ENCODE measurements around the gene LGALS9.
"Not testable (repeated sequence)": the region's sequence is repeated elsewhere in the genome, so short reads cannot be mapped to it uniquely, and the experiment has no call there.

The LGALS9 gene

DNA sequence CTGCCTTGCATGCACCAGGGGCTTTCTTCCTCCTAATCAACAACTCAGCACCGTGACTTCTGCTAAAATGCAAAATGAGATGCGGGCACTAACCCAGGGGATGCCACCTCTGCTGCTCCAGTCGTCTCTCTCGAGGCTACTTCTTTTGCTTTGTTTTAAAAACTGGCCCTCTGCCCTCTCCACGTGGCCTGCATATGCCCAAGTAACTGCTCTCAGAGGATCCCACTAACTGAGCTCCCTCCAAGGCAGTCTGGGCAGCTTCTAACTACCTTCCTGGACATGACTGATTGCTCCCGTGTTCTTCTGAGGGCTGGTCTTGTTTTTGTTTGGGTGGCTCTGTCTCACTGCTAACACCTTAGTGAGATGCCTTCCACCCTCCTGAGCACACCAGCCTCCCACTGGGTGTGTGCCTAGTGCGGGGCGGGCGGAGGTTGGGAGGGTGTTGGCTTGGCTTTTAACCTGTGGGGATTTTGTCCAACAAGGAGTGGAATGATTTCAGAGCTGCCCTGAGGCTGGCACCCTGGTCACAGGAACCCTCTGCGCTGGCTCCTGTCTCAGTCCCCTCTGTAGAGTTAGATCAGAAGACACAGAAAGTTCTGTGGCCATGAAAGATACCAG, 8.9 kb upstream of the LGALS9 start:
- intact Hi-C loops (cut with DNase I): no loop called here
- no peak for DNase-seq

DNA sequence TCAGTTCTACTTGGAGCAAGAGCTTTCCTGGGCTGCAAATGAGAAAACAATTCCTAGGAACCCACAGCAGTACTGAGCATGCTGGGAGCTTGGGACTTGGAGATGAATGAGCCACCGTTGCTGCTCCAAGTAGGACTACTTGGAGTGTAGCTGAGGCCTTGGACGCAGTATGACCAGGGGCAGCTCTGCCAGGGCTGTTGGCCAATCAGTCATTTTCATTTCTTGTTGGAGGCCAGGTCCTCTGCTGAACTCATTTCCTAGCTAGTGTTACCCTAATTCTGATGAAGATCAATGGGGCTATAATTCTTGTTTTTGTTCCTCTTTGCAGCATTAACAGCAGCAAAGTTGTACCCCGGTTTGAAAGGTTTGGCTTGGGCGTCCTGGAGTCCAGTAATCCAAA, 8.0 kb upstream of the LGALS9 start:
- DNase-seq: peak in 15 of 42 donors; percentile 28 to 64 (median 44)
- intact Hi-C loops (cut with DNase I): no loop called here

DNA sequence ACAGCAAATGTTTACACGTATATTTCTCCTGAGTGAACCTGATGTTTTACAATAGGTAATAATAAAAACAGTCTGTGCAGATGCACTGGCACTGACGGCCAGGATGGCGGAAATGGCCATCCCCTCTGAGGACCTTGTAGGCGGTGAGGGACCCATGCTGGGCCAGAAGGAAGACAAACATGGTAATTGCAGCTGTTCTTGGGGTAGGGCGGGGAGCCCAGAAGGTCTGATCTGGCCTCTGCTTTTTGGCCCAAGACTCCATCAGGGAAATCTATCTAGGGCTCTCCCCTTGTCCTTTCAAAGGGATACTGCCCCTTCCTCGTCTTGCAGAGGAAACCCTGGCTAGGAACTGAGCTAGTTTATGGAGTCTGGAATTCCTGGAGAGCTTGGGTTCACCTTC, 7.4 kb upstream of the LGALS9 start:
- no peak for DNase-seq
- intact Hi-C loops (cut with DNase I): no loop called here

DNA sequence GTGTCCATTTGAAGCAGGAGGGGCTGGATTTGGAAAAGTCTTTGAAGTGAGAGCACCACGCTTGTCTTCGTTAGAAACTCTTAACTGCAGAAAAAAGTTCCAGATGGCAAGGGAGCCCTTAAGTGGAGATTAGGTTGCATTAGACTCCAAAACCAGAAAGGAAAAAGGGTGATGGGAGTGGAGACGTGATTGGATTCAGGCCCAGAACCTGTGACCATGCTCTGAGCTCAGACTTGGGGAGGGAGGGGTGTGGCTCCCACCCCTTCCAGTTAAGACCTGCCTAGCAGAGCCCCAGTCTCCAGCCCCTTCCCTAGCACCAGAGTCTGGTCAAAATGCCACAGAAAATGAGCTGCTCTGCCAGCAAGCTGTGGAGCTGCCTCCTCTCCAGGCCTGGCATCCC, 6.4 kb upstream of the LGALS9 start:
- DNase-seq: no peak
- intact Hi-C loops (cut with DNase I): no loop called here

DNA sequence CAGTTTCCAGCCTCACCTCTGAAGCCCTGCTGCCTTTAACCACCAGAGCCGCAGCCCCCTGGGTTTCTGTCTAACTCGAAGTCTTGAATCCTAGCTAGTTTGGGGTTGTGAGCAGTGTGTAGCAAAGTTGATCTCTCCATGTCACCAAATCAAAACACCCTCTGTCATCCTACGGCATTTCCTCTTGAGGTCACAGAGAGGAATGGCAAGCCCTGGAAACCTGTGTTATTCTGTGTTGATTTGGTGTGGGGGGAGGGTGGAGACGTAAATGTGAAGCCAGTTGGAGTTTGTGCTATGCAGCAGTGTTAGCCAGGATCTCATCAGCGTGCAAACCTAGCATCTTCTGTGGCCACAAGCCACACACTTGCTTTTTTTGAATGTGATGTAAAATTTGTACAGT, 5.1 kb upstream of the LGALS9 start:
- intact Hi-C loops (cut with DNase I): no loop called here
- no peak for DNase-seq

DNA sequence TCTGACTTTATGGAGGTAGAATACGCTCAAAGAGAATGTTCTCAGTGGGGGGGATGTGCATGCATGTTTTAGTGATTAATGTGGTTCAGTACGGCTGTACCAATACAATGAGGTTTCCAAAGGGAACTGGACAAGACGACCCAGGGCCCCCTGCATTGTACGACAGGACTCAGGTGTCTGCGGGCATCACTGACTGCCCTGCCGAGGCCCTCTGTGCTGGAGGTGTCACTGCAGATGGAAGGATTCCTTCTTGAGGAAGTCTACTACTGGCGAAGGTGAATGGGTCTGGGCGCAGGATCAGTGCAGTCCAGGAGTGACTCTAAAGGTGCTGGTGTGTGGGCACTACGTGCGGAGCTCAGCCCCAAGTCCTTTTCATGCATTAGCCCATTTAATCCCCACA, 3.5 kb upstream of the LGALS9 start:
- intact Hi-C loops (cut with DNase I): no loop called here
- no peak for DNase-seq

DNA sequence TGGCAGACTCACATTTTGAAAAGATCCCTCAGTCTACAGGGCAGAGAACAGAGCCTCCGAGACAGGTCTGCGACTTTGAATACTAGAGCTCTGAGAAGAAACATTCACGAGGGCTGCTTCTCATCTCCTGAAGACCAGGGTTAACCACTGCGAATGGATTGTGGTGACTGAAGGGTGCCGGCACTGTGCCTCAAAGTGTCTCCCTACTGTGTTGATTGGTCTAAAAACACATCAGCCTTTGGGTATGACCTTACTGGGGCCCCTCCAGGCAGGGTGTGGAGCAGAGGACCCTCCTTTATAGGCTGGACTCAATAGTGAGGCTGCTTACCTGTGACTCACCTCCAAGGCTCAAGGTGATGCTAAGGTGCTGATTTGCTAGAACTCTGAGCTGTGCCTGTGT, 2.6 kb upstream of the LGALS9 start:
- no peak for DNase-seq

DNA sequence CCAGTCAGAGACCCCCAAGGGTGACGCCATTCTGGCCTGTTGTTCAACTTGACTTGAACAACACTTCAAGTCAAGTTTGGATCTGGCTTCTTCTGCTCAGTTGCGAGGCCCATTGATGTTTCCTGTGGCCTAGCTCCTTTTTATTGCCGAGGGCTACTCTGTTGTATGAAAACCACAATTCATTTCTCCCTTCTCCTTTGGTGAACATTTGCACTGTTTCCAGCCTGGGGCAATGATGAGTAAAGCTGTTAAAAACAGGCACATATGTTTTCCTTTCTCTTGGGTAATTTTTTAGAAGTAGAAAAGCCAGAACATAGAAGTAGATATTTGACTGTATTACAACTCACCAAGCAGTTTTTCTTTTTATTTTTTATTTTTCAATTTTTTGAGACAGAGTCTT, 1.7 kb upstream of the LGALS9 start:
- DNase-seq; intact Hi-C loops (cut with DNase I): not testable (repeated sequence)

More for the DNA sequence above, 2.6 kb upstream of the LGALS9 start:
- intact Hi-C loops (cut with DNase I): no loop called here

DNA sequence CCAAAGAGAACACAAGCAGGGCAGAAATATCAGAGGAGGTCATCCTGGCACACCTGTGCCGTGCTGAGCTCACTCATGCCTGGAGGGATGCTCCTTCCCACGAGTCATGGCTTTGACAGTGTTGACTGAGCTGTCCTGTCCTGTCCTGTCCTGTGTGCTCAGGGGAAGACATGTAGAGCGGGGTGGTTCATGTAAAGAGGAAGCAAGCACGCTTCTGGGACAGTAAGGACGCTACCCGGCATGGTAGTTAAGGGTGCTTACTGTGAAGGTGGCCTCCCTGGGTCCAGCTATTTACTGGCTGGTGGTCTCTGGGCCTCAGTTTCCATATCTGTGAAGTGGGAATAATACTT, 398 bp downstream of the LGALS9 start:
- intact Hi-C loops (cut with DNase I): no loop called here
- no peak for DNase-seq

DNA sequence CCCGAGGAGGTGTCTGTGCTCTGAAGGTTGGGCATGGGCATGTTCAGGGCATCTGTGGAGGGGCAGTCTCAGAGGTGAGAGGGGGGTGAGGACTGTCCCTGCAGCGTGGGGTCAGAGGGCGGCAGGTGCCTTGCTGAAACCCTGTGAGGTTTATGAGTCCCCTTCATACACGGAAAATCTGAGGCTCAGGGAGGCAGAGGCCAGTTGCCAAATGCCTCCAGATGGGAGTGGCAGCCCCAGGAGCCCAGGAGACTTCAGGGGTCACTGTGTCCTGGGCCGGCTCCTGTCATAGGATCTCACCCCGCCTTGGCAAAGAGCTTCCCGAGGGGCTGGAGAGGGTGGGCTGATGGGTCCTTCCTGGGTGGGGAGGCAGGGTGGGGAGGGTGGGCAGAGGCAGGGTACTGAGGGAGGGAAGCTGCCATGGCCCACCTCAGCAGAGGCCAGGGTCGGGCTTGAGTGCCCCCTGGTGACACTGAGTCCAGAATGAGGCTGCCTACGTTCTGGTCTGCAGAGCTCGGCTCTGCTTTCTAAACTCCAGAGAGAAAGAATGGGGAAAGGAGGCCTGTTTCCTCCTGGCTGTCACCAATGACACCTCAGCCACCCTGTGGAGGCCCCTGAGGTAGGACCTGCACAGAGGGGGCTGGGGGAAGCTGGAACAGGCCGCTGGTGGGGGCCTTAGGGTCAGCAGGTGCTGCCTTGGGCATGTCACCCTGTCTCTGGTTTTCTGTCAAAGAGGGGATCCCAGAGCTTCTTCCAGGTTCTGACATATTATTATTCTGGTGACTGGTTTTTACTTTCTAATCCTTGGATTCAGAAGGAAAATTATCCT, 1.1 kb downstream of the LGALS9 start:
- intact Hi-C loops (cut with DNase I): no loop called here
- no peak for DNase-seq

DNA sequence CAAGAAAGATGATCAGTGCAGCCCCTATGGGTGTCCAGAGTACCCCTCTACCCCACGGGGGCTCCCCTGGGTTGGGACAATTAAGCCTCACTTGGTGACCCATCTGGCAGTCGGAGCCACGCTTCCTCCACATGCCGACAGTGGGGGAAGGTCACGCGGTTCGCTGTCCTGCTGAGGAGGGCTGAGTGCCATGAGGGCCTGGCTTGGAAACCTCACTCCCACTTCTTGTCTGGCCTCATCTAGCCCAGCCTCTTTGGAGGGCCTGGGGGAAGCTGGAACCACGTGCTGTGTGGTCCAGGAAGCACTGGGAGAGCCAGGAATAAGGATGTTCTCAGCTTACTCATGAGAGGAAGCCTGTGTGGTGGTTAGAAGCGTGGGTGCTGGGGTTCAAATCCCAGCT, 1.8 kb downstream of the LGALS9 start:
- intact Hi-C loops (cut with DNase I): not testable (repeated sequence)
- peak; percentile 52 to 88 (median 74) for DNase-seq

DNA sequence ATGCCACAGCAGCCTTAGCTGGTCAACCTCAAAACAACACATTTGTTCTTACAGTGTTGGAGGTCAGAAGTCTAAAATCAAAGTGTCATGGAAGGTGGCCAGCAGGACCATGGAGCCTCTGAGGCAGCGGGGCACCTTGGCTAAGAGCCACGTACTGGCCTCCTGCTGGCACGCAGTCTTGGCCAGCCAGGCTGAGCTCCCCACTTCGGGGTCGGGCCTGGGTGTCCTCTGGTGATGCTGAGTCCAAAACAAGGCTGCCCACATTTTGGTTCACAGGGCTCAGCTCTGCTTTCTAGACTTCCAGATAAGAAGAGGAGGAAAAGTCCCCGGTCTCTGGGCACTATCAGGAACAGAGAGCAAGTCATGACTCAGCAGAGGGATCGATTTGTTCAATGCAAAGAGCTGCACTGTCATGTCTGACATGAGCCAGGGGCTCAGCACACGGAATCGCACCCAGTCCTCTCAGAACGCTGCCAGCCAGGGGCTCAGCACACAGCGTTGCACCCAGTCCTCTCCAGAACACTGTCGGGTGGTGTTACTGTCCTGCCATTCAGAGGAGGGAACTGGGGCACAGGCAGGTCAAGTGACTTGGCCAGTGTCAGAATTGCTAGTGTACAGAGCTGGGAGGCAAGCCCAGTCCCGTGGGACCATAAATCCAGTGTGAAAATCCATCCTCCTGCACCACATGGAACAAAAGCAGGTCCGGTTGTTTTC, 2.5 kb downstream of the LGALS9 start:
- DNase-seq: peak in 3 of 42 donors; percentile 13 to 61 (median 42)
- intact Hi-C loops (cut with DNase I): no loop called here

DNA sequence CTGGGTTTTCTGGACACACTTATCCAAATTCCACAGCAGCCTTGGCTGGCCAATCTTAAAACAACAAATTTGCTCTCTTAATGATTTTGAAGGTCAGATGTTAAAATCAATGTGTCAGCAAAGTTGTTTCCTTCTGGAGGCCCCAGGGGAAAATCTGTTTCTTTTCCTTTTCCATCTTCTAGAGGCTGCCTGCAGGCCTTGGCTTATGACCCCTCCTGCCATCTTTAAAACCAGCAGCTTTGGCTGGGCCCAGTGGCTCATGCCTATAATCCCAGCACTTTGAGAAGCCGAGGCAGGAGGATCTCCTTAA, 3.0 kb downstream of the LGALS9 start:
- DNase-seq: no peak
- intact Hi-C loops (cut with DNase I): no loop called here

DNA sequence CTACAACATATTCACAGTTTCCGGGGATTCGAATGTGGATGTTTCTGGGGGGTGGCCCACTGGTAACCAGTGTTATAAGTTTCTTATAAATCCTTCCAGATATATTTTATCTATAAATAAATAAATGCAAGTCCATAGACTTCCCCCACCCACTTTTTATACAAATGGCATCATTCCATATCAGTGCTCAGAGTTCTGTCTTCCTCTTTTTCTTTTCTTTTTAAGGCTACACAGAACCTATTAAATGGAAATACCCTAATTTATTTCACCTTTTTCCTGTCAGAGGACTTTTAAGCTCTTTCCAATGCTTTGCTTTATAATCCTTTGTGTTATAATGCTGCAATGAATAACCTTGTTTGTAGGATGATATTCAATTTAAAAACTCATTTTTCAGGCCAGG, 3.8 kb downstream of the LGALS9 start:
- DNase-seq: no peak

DNA sequence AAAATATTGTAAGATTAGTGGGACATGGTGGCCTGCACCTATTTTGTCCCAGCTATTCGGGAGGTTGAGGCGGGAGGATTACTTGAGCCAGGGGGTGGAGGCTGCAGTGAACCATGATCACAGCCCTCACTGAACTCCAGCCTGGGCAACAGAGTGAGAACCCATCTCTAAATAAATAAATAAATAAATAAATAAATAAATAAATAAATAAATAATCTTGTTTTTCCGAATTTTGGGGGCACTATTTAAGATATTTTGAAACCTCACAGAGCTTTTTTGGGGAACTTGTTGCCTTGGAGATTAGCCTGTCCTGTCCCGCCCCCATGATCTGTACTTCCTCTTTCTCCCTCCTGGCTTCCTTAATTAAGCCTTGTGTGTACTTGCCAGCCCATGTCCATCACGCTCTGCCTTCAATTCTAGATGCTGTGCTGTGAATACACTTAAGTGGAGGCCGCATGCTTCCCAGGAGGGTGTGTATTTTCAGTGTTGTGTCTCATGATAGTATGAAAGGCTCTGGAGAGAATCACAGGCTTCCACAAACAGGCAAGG, 4.4 kb downstream of the LGALS9 start:
- intact Hi-C loops (cut with DNase I): no loop called here
- DNase-seq: peak in 12 of 42 donors; percentile 26 to 69 (median 40)

More for the DNA sequence above, 3.8 kb downstream of the LGALS9 start:
- intact Hi-C loops (cut with DNase I): no loop called here

DNA sequence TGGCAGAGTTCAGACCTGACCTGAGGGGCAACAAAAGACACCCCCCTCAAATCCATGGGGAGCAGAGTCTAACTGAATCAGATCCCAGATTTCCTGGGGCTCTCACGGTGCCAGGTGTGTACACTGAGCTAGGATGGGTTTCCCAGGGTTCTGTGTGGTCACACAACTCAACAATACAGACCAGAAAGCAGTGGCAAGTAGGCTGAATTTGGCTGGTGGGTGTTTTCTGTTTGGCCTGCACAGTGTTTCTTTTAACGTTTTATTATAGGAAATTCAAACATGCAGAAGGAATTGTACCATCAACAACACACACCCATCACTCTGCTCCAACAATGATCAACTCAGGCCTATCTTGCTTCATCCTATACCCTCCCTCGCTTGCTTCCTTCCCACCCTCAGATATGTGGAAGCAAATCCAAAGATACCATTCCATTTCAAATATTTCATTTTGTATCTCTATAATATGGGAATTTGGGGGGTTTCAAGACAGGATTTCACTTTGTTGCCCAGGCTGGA, 5.1 kb downstream of the LGALS9 start:
- DNase-seq; intact Hi-C loops (cut with DNase I): not testable (repeated sequence)

DNA sequence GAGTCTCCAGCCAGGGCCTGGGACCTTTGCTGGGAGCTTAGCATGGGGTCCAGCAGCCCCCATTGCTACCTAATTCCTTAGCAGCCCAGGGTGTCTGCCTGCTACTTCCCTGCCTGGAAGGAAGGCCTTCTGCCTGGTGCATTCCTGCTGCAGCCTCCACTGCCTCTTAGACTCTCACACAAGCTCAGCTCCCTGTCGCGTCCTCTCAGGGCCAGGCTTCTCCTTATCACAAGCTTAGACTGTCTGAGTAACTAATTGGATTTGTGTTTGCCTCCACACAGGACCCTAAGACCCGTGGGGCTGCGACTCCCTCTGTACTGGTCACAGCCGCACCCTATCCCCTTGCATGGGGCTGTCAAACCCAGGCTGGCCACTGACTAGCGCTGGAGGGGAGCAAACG, 6.8 kb downstream of the LGALS9 start:
- intact Hi-C loops (cut with DNase I); DNase-seq: not testable (repeated sequence)

DNA sequence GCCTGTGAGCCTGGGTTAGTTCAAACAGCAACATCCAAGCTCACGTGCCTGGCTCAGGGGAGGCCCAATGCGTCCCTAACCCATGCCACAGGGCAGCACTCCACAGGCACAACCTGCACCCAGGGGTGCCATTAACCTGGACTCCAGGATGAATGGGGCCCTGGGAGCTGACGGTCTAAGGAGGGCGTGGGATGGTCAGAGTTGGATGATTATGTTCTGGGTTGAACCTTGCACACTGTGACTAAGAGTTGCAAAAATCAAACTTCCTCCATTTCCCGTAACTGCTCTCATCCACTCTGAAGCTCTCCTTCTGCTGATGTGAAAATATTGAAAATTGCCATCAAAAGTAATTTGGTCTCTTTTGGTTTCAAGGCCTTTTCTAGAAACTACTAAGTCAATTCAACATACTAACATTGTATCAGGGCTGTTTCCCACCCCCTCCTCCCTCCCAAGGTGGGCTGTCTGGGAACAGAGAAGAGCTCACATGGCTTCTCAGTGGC, 7.5 kb downstream of the LGALS9 start:
- intact Hi-C loops (cut with DNase I); DNase-seq: not testable (repeated sequence)

DNA sequence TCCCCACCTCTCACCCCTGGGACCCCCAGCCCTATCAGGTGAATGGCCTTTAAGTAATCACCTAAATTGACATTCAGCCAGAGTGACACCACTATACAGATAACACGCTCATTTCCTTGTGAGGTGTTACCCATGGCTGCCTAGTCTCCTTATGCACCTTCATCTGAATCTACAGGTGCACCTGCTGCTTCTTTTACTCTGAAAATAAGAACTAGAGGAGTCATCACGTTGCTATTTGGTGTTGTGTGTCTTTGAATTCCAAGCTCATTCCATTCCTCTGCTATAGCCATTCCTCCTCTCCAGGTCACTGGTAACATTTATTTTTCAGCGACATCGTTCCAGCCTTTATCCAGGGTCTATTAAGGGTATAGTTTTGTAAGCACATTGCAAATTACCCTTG, 9.8 kb downstream of the LGALS9 start:
- intact Hi-C loops (cut with DNase I): no loop called here
- DNase-seq: no peak

DNA sequence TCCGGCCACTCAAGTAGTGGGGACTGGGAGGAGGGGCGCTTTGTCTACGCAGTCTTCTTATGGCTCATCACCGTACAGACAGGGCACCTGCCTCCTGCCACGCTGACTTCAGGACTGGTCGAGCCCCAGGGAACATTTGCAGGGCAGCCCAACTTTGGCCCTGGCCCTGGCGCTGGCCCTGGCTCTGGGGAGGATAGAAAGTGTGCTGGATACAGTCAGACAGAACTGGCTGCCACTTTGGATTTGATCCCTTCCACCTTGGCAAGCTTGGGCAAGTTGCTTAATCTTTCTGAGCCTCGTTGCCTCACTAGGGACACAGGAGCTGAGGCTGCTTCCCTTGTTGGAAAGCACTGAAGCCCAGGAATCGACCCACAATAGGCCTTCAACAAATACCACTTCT, 13.6 kb downstream of the LGALS9 start:
- DNase-seq: peak in 10 of 42 donors; percentile 16 to 67 (median 44)

More for the DNA sequence above, 13.6 kb downstream of the LGALS9 start:
- intact Hi-C loops (cut with DNase I): no loop called here

Data from head of caudate nucleus (tissue), 42 donors.